ENCODE data around the gene DIDO1.
"Not testable (repeated sequence)": the region's sequence is repeated elsewhere in the genome, so short reads cannot be mapped to it uniquely, and the experiment has no call there.

Gene DIDO1

GRCh38 chr20:62961310-62961783 lies 35.0 kb upstream of the DIDO1 start:
- DNase-seq, result no peak
- no peaks in the 10 kb centered on the region for H3K9me3 ChIP-seq (replicated peaks; ENCODE audit: insufficient read depth, low read length)
- no peaks in the 10 kb centered on the region for H3K36me3 ChIP-seq (replicated peaks; ENCODE audit: insufficient read depth, low read length)
- no peak overlapping the region for H3K4me3 ChIP-seq (ENCODE audit: low read length)
- no peaks in the 10 kb centered on the region for H3K79me2 ChIP-seq (ENCODE audit: low read length)
- no peak overlapping the region for H3K9ac ChIP-seq (ENCODE audit: low read length)
- TF ChIP-seq EZH2phosphoT487 (IDR thresholded peaks at IDR 0.05; ENCODE audit: low read length), result no peak
- TF ChIP-seq EZH2 (optimal IDR thresholded peaks at IDR 0.05; ENCODE audit: low read depth, low read length), result no peak
- TF ChIP-seq CTCF (IDR thresholded peaks at IDR 0.05; ENCODE audit: low read length), result no peak
- peaks cover 57% of the 10 kb centered on the region for H3K27me3 ChIP-seq (replicated peaks; ENCODE audit: insufficient read depth, low read length)
- H3K27ac ChIP-seq (ENCODE audit: low read length), result no peak overlapping the region
- H3K4me2 ChIP-seq (ENCODE audit: low read depth, low read length), result no peak overlapping the region
- H3K9me2 ChIP-seq (replicated peaks; ENCODE audit: insufficient read depth, low read length), result no peaks in the 10 kb centered on the region
- no peaks in the 10 kb centered on the region for H4K20me1 ChIP-seq (ENCODE audit: insufficient read depth, low read length)
- H3K4me1 ChIP-seq (ENCODE audit: low read length), result no peaks in the 10 kb centered on the region
- no peaks in the 10 kb centered on the region for H3F3A ChIP-seq (ENCODE audit: insufficient read depth, low read length)
- no peak overlapping the region for H2AFZ ChIP-seq (ENCODE audit: low read length)

- H4K20me1 ChIP-seq (ENCODE audit: insufficient read depth, low read length); H3K4me3 ChIP-seq (ENCODE audit: low read length); H3K4me1 ChIP-seq (ENCODE audit: low read length); H3K4me2 ChIP-seq (ENCODE audit: low read depth, low read length); H3K9me3 ChIP-seq (replicated peaks; ENCODE audit: insufficient read depth, low read length); DNase-seq; H3K9me2 ChIP-seq (replicated peaks; ENCODE audit: insufficient read depth, low read length); H3K36me3 ChIP-seq (replicated peaks; ENCODE audit: insufficient read depth, low read length); H3F3A ChIP-seq (ENCODE audit: insufficient read depth, low read length); H3K79me2 ChIP-seq (ENCODE audit: low read length); H3K27ac ChIP-seq (ENCODE audit: low read length); H3K9ac ChIP-seq (ENCODE audit: low read length); H2AFZ ChIP-seq (ENCODE audit: low read length): not testable (repeated sequence)
- H3K27me3 ChIP-seq (replicated peaks; ENCODE audit: insufficient read depth, low read length), result peaks cover 62% of the 10 kb centered on the region
These were observed 34.4 kb upstream of the DIDO1 start for GRCh38 chr20:62960446-62961309.

- Histone ChIP-seq H2AFZ (ENCODE audit: low read length) (no peak overlapping the region), H3K9me2 (replicated peaks; ENCODE audit: insufficient read depth, low read length) (no peaks in the 10 kb centered on the region), H3K27me3 (replicated peaks; ENCODE audit: insufficient read depth, low read length) (peaks cover 55% of the 10 kb centered on the region), H3K4me1 (ENCODE audit: low read length) (no peaks in the 10 kb centered on the region), H3K79me2 (ENCODE audit: low read length) (no peaks in the 10 kb centered on the region), H3K36me3 (replicated peaks; ENCODE audit: insufficient read depth, low read length) (no peaks in the 10 kb centered on the region), H3F3A (ENCODE audit: insufficient read depth, low read length) (no peaks in the 10 kb centered on the region), H3K9me3 (replicated peaks; ENCODE audit: insufficient read depth, low read length) (no peaks in the 10 kb centered on the region), H3K4me3 (ENCODE audit: low read length) (no peak overlapping the region), H3K4me2 (ENCODE audit: low read depth, low read length) (no peak overlapping the region), H4K20me1 (ENCODE audit: insufficient read depth, low read length) (no peaks in the 10 kb centered on the region), H3K9ac (ENCODE audit: low read length) (no peak overlapping the region), H3K27ac (ENCODE audit: low read length) (no peak overlapping the region)
- TF ChIP-seq CTCF (IDR thresholded peaks at IDR 0.05; ENCODE audit: low read length) (no peak), EZH2phosphoT487 (IDR thresholded peaks at IDR 0.05; ENCODE audit: low read length) (no peak), EZH2 (optimal IDR thresholded peaks at IDR 0.05; ENCODE audit: low read depth, low read length) (no peak)
- no peak for DNase-seq
These were observed 33.7 kb upstream of the DIDO1 start for GRCh38 chr20:62959998-62960436.
